GM13976 (cell line): ENCODE results near the gene CCNB3.

Experiments
- DNase-seq: peaks from one replicate; pipeline ENCODE4 v3.0.0; 2012; ENCODE audit warnings: low spot score
- CTCF ChIP-seq: IDR thresholded peaks from 2 replicates; pipeline ENCODE4 v1.5.1; 2012; ENCODE audit warnings: borderline replicate concordance, mild to moderate bottlenecking; ENCODE audit not compliant: insufficient read depth; ENCODE audit errors: extremely low read depth, missing control alignments, control extremely low read depth
- in situ Hi-C: fragments of 300-500 bp; cut with MboI; formaldehyde crosslinking; loops from one replicate; pipeline ENCODE4 v1.12.0; 2022; ENCODE audit warnings: low sequenced_read_pairs, mixed read lengths, inconsistent platforms; ENCODE audit not compliant: unreplicated experiment

Gene CCNB3

GRCh38 chrX:50204364-50204899, at the start of gene CCNB3:
Gene CCNB3, plus strand, starts transcription at chrX:50204765. Its CDS starts 80,399 bp downstream, at chrX:50285164.
- DNase-seq: peak; percentile 73
- in situ Hi-C loops: no loop called here
- peak; percentile 41 for TF ChIP-seq CTCF

GRCh38 chrX:50157545-50158135, 46.9 kb upstream of the CCNB3 start:
- DNase-seq: no peak
- no peak for TF ChIP-seq CTCF
- in situ Hi-C loops: no loop called here

- TF ChIP-seq CTCF: no peak
- DNase-seq: no peak
- in situ Hi-C loops: no loop called here
Observed at GRCh38 chrX:50158593-50158992, 46.0 kb upstream of the CCNB3 start.

GRCh38 chrX:50161127-50161526, 43.4 kb upstream of the CCNB3 start:
- in situ Hi-C loops: no loop called here
- no peak for DNase-seq
- no peak for TF ChIP-seq CTCF

GRCh38 chrX:50165727-50166126, 38.8 kb upstream of the CCNB3 start:
- DNase-seq: no peak
- in situ Hi-C loops: no loop called here
- no peak for TF ChIP-seq CTCF

- TF ChIP-seq CTCF: no peak
- in situ Hi-C loops: no loop called here
- no peak for DNase-seq
Observed at GRCh38 chrX:50167366-50167765, 37.2 kb upstream of the CCNB3 start.
